Mesendoderm (in vitro differentiated cells): ENCODE results near the gene GP1BB.

ENCODE experiments used
- DNase-seq: peaks from one replicate; pipeline ENCODE4 v3.0.0; 2013
- H2AK5ac ChIP-seq: 2 replicates; pipeline ENCODE4 v1.6.1; 2013; ENCODE audit warnings: low read length, inconsistent platforms
- H2BK120ac ChIP-seq: 2 replicates; pipeline ENCODE4 v1.6.1; 2013; ENCODE audit warnings: low read depth, mild to moderate bottlenecking, low read length, moderate library complexity, mixed read lengths
- H2BK15ac ChIP-seq: replicated peaks from 2 replicates; pipeline ENCODE4 v1.6.1; 2013; ENCODE audit warnings: low read depth, mild to moderate bottlenecking, moderate library complexity
- H2BK5ac ChIP-seq: 2 replicates; pipeline ENCODE4 v1.6.1; 2013; ENCODE audit warnings: low read length, inconsistent platforms
- H3K18ac ChIP-seq: 2 replicates; pipeline ENCODE4 v1.6.1; 2013; ENCODE audit warnings: mild to moderate bottlenecking, low read length, mixed read lengths
- H3K23ac ChIP-seq: one replicate; pipeline ENCODE4 v1.6.1; 2013; ENCODE audit warnings: low read length
- H3K27ac ChIP-seq: 2 replicates; pipeline ENCODE4 v1.5.1; 2013; ENCODE audit warnings: low read depth, mild to moderate bottlenecking, inconsistent platforms, low read length, moderate library complexity
- H3K27me3 ChIP-seq: 2 replicates; pipeline ENCODE4 v1.6.1; 2013; ENCODE audit warnings: low read length, control low read depth, mild to moderate bottlenecking, inconsistent platforms; ENCODE audit not compliant: insufficient read depth, poor library complexity
- H3K36me3 ChIP-seq: 2 replicates; pipeline ENCODE4 v1.6.1; 2013; ENCODE audit warnings: low read length, inconsistent platforms; ENCODE audit not compliant: control insufficient read depth, insufficient read depth
- H3K4ac ChIP-seq: one replicate; pipeline ENCODE4 v1.6.1; 2013; ENCODE audit warnings: low read depth, mild to moderate bottlenecking, low read length, moderate library complexity
- H3K4me1 ChIP-seq: 2 replicates; pipeline ENCODE4 v1.6.1; 2013; ENCODE audit warnings: low read depth, low read length, inconsistent platforms; ENCODE audit not compliant: control insufficient read depth
- H3K4me2 ChIP-seq: 2 replicates; pipeline ENCODE4 v1.6.1; 2013; ENCODE audit warnings: low read length
- H3K4me3 ChIP-seq: 2 replicates; pipeline ENCODE4 v1.5.1; 2013; ENCODE audit warnings: mild to moderate bottlenecking, low read length
- H3K56ac ChIP-seq: one replicate; pipeline ENCODE4 v1.6.1; 2013; ENCODE audit warnings: low read length
- H3K79me1 ChIP-seq: 2 replicates; pipeline ENCODE4 v1.6.1; 2013; ENCODE audit warnings: low read length, inconsistent platforms
- H3K79me2 ChIP-seq: 2 replicates; pipeline ENCODE4 v1.6.1; 2013; ENCODE audit warnings: mild to moderate bottlenecking, low read length; ENCODE audit not compliant: control insufficient read depth, insufficient read depth
- H3K9ac ChIP-seq: 2 replicates; pipeline ENCODE4 v1.6.1; 2013; ENCODE audit warnings: low read length, inconsistent platforms
- H4K5ac ChIP-seq: one replicate; pipeline ENCODE4 v1.6.1; 2013; ENCODE audit warnings: low read length
- H4K8ac ChIP-seq: one replicate; pipeline ENCODE4 v1.6.1; 2013; ENCODE audit warnings: low read depth, mild to moderate bottlenecking, control low read depth, low read length, moderate library complexity
- WGBS: extraction: QIAGEN DNeasy Blood & Tissue Kit; methylation state at CpG from one replicate; pipeline ENCODE4 v1.1.7; 2013; ENCODE audit warnings: low lambda C conversion rate, missing lambda C conversion rate; ENCODE audit not compliant: insufficient coverage; ENCODE audit errors: extremely low coverage; 5-methylcytosine and 5-hydroxymethylcytosine counted together

The GP1BB gene

DNA sequence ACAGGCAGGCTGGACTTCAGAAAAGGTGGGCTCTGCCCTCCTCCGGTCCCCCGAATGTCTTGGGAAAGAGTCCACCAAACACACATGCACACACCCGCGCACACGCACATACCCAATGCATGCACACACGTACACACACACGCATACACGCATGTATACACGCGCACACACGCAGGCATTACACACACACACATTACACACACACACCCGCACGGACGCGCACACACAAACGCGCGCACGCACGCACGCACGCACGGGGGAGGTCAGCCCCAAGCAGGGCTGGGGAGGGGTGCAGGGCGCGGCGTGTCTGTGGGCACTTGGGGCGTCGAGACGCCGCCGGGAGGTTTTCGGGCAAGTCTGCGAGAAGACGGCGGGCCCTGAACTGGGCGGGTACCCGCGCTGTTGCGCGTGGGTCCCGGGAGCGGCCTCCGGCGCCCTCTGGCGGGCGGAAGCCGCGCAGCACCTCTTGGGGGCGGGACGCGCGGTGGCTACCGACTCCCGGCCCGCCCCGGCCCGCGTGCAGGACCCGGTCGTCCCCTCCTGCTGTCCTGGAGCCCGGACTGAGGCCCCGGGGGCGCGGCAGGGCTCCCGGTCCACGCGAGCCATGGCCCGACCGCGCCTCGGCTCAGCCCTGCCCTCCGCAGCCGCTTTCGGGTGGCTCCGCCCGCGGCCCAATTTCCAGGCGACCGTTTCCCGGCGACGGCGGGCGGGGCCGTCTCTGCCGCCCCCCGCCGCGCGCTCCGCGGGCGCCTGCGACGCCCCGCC lies 5.5 kb upstream of the GP1BB start:
- peak overlapping the region; percentile 89 for H3K23ac ChIP-seq
- H3K36me3 ChIP-seq = no peaks in the 10 kb centered on the region
- H4K5ac ChIP-seq = no peak overlapping the region
- no peak overlapping the region for H4K8ac ChIP-seq
- H3K27ac ChIP-seq = no peak overlapping the region
- no peak overlapping the region for H2BK120ac ChIP-seq
- H3K56ac ChIP-seq = peak overlapping the region; percentile 86
- peaks cover 7% of the 10 kb centered on the region for H3K4me1 ChIP-seq
- H2BK5ac ChIP-seq = no peak overlapping the region
- no peak overlapping the region for H3K4ac ChIP-seq
- H3K79me1 ChIP-seq = no peaks in the 10 kb centered on the region
- H2BK15ac ChIP-seq = no peak overlapping the region
- peak overlapping the region; percentile 77 for H3K9ac ChIP-seq
- peak; percentile 56 for DNase-seq
- peak overlapping the region; percentile 43 for H3K18ac ChIP-seq
- no peak overlapping the region for H2AK5ac ChIP-seq
- no CpG with 5 or more reads among the region's 96 CpGs for WGBS
- H3K27me3 ChIP-seq = peaks cover 22% of the 10 kb centered on the region
- no peaks in the 10 kb centered on the region for H3K79me2 ChIP-seq
- peak overlapping the region; percentile 28 for H3K4me3 ChIP-seq
- peak overlapping the region; percentile 81 for H3K4me2 ChIP-seq

DNA sequence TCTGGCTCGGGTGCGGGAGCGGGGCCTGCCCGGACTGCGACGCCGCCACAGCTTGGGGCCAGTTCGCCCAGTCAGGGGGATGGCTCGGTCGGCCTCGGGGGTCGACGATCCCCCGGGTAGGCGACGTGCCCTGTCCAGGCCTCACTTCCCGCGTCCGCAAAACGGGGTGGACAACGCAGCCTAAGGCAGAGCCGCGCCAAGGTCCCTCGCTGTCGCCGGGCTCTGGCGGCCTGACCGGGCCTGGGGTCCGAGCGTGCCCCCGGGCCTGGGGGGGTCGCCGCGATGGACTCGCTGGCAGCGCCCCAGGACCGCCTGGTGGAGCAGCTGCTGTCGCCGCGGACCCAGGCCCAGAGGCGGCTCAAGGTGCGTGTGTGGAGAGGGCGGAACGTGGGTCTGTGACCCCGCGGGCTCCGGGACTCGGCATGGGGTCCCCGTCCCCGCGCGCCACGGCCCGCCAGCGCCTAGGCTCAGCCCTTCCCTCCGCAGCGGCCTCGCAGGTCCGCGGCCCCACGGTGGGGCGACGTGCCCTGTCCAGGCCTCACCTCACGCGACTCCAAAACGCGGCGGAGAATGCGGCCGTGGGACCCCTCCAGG lies 4.8 kb upstream of the GP1BB start:
- peaks cover 23% of the 10 kb centered on the region for H3K27me3 ChIP-seq
- H2BK120ac ChIP-seq = no peak overlapping the region
- peak overlapping the region; percentile 28 for H3K4me3 ChIP-seq
- no peak overlapping the region for H2AK5ac ChIP-seq
- peak overlapping the region; percentile 77 for H3K9ac ChIP-seq
- no peak for DNase-seq
- H3K79me2 ChIP-seq = no peaks in the 10 kb centered on the region
- WGBS = no CpG with 5 or more reads among the region's 70 CpGs
- no peak overlapping the region for H3K23ac ChIP-seq
- no peak overlapping the region for H3K4ac ChIP-seq
- H3K18ac ChIP-seq = peak overlapping the region; percentile 43
- H3K79me1 ChIP-seq = no peaks in the 10 kb centered on the region
- peak overlapping the region; percentile 81 for H3K4me2 ChIP-seq
- no peaks in the 10 kb centered on the region for H3K36me3 ChIP-seq
- no peak overlapping the region for H2BK15ac ChIP-seq
- no peak overlapping the region for H3K27ac ChIP-seq
- peaks cover 9% of the 10 kb centered on the region for H3K4me1 ChIP-seq
- no peak overlapping the region for H4K5ac ChIP-seq
- no peak overlapping the region for H4K8ac ChIP-seq
- peak overlapping the region; percentile 86 for H3K56ac ChIP-seq
- H2BK5ac ChIP-seq = no peak overlapping the region

DNA sequence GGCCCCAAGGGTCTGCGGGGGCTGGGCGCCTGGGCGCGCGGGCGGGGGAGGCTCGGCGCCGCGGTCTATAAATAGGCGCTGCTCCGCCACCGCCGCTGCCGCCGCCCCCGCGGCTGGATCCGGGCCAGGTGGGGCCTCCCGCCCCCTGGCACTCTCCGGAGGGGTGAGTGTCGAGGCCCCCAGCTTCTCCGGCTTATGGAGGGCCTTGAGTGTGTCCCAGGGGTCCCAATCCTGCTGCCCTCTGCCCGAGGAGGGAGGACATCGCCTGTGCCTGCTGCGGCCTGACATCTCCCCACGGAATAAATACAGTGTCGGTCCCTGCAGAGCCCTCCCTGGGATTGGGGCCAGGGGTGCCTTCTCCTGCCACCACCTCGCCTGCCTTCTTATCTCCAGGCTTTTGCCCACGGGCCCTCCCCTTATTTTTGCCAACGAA lies 4.3 kb upstream of the GP1BB start:
- Histone ChIP-seq H2BK120ac (no peak overlapping the region), H3K4me1 (peaks cover 9% of the 10 kb centered on the region), H3K9ac (peak overlapping the region; percentile 77), H3K4me3 (no peak overlapping the region), H4K8ac (no peak overlapping the region), H4K5ac (no peak overlapping the region), H3K23ac (no peak overlapping the region), H3K79me1 (no peaks in the 10 kb centered on the region), H2BK15ac (no peak overlapping the region), H2BK5ac (no peak overlapping the region), H3K36me3 (no peaks in the 10 kb centered on the region), H3K4me2 (peak overlapping the region; percentile 81), H3K27me3 (peaks cover 23% of the 10 kb centered on the region), H3K18ac (peak overlapping the region; percentile 43), H3K4ac (no peak overlapping the region), H3K27ac (no peak overlapping the region), H3K56ac (peak overlapping the region; percentile 86), H3K79me2 (no peaks in the 10 kb centered on the region), H2AK5ac (no peak overlapping the region)
- no peak for DNase-seq
- WGBS = no CpG with 5 or more reads among the region's 31 CpGs

DNA sequence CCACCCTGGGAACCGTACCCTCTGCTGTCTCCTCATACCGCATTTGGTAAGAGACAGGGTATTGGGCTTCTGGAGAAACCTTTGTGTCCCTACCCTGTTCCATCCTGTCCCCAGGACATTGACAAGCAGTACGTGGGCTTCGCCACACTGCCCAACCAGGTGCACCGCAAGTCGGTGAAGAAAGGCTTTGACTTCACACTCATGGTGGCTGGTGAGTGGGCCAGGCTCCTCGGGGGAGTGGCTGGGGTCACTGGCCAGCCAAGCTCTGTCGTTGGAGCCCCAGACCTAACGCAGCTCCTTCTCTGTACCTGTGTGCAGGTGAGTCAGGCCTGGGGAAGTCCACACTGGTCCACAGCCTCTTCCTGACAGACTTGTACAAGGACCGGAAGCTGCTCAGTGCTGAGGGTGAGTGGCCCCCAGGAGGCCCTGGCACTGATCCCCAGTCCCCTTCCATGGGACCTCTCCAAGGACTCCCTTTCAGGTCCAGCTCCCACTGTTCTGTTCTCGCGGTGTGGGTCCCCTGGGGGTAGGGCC lies 3.8 kb upstream of the GP1BB start:
- Histone ChIP-seq H3K27ac (no peak overlapping the region), H4K8ac (no peak overlapping the region), H3K4me3 (no peak overlapping the region), H3K9ac (no peak overlapping the region), H3K56ac (no peak overlapping the region), H3K4me1 (peaks cover 9% of the 10 kb centered on the region), H3K4ac (no peak overlapping the region), H3K23ac (no peak overlapping the region), H2AK5ac (no peak overlapping the region), H3K36me3 (no peaks in the 10 kb centered on the region), H3K4me2 (no peak overlapping the region), H2BK15ac (no peak overlapping the region), H3K27me3 (peaks cover 25% of the 10 kb centered on the region), H3K18ac (no peak overlapping the region), H3K79me1 (no peaks in the 10 kb centered on the region), H3K79me2 (no peaks in the 10 kb centered on the region), H4K5ac (no peak overlapping the region), H2BK120ac (no peak overlapping the region), H2BK5ac (no peak overlapping the region)
- DNase-seq = no peak
- no CpG with 5 or more reads among the region's 12 CpGs for WGBS

DNA sequence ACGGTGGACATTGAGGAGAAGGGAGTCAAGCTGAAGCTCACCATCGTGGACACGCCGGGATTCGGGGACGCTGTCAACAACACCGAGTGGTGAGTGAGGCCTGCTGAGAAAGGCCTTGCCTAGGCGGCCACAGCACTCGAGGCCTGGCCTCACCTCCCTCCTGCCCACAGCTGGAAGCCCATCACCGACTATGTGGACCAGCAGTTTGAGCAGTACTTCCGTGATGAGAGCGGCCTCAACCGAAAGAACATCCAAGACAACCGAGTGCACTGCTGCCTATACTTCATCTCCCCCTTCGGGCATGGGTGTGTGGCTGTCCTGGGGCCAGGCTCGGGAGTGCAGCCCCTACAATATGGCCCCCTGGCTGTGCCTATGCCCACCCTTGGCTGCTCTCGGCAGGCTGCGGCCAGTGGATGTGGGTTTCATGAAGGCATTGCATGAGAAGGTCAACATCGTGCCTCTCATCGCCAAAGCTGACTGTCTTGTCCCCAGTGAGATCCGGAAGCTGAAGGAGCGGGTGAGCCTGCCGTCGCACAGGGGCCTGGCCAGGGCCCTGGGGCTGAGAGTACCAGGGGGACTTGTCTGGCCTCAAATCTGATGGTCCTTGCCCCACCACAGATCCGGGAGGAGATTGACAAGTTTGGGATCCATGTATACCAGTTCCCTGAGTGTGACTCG lies 3.0 kb upstream of the GP1BB start:
- no peaks in the 10 kb centered on the region for H3K79me2 ChIP-seq

More for the DNA sequence above, 3.0 kb upstream of the GP1BB start:
- Histone ChIP-seq H3K4ac (no peak overlapping the region), H4K5ac (no peak overlapping the region), H2BK5ac (no peak overlapping the region), H3K4me2 (no peak overlapping the region), H2BK120ac (no peak overlapping the region), H3K27ac (no peak overlapping the region), H4K8ac (no peak overlapping the region), H3K36me3 (no peaks in the 10 kb centered on the region), H3K27me3 (peaks cover 30% of the 10 kb centered on the region), H3K79me1 (no peaks in the 10 kb centered on the region), H3K18ac (no peak overlapping the region), H3K9ac (no peak overlapping the region), H3K56ac (no peak overlapping the region), H2AK5ac (no peak overlapping the region), H3K4me1 (peaks cover 9% of the 10 kb centered on the region), H3K4me3 (no peak overlapping the region), H3K23ac (no peak overlapping the region), H2BK15ac (no peak overlapping the region)
- no CpG with 5 or more reads among the region's 26 CpGs for WGBS
- DNase-seq = no peak
